Neural cell (in vitro differentiated cells): ENCODE data around the gene HPF1. TPM values are rescaled to one million over a fixed set of nuclear protein-coding genes. Genes with fewer than 3 reads are reported as not detected.

Experiments
- H2AFZ ChIP-seq: fragments of 200-600, 300-800 bp; sonication (generic), shearing (Covaris generic); 2 replicates; pipeline ENCODE4 v1.6.0; 2014; ENCODE audit warnings: low read depth, mild to moderate bottlenecking, antibody characterized with exemption, low read length, moderate library complexity
- H3F3A ChIP-seq: fragments of 200-600 bp; shearing (Covaris generic); 2 replicates; pipeline ENCODE4 v1.6.1; 2016; ENCODE audit warnings: mild to moderate bottlenecking, moderate library complexity, mixed read lengths, antibody characterized with exemption, low read length; ENCODE audit not compliant: insufficient read depth, poor library complexity, severe bottlenecking
- H3K27ac ChIP-seq: fragments of 200-600, 300-800 bp; sonication (generic), shearing (Covaris generic); 2 replicates; pipeline ENCODE4 v1.5.1; 2014; ENCODE audit warnings: mild to moderate bottlenecking, low read length, moderate library complexity
- H3K27me3 ChIP-seq: fragments of 300-800, 200-600 bp; sonication (generic), shearing (Covaris generic); 2 replicates; pipeline ENCODE4 v1.6.0; 2014; ENCODE audit warnings: mild to moderate bottlenecking, low read depth, low read length, moderate library complexity; ENCODE audit not compliant: insufficient read depth
- H3K36me3 ChIP-seq: fragments of 300-800, 200-600 bp; sonication (generic), shearing (Covaris generic); 2 replicates; pipeline ENCODE4 v1.5.1; 2014; ENCODE audit warnings: mild to moderate bottlenecking, antibody characterized with exemption, low read length, moderate library complexity; ENCODE audit not compliant: insufficient read depth
- H3K4me2 ChIP-seq: fragments of 300-800, 200-600 bp; sonication (generic), shearing (Covaris generic); 2 replicates; pipeline ENCODE4 v1.6.0; 2014; ENCODE audit warnings: mild to moderate bottlenecking, low read length
- H3K4me3 ChIP-seq: fragments of 300-800, 200-600 bp; sonication (generic), shearing (Covaris generic); 2 replicates; pipeline ENCODE4 v1.5.1; 2014; ENCODE audit warnings: mild to moderate bottlenecking, low read length, moderate library complexity
- H3K79me2 ChIP-seq: fragments of 200-600 bp; shearing (Covaris generic); replicated peaks from 2 replicates; pipeline ENCODE4 v1.6.0; 2014; ENCODE audit warnings: mild to moderate bottlenecking, low read length, moderate library complexity; ENCODE audit not compliant: insufficient read depth
- H3K9ac ChIP-seq: fragments of 300-800, 200-600 bp; sonication (generic), shearing (Covaris generic); 2 replicates; pipeline ENCODE4 v1.6.1; 2016; ENCODE audit warnings: mild to moderate bottlenecking, low read length, mixed read lengths
- H3K9me2 ChIP-seq: fragments of 200-600 bp; shearing (Covaris generic); 2 replicates; pipeline ENCODE4 v1.6.1; 2016; ENCODE audit warnings: mild to moderate bottlenecking, low read length, mixed read lengths; ENCODE audit not compliant: insufficient read depth
- H3K9me3 ChIP-seq: fragments of 200-600, 300-800 bp; sonication (generic), shearing (Covaris generic); 2 replicates; pipeline ENCODE4 v1.6.1; 2016; ENCODE audit warnings: mild to moderate bottlenecking, mixed run types, low read length, moderate library complexity, mixed read lengths
- H4K20me1 ChIP-seq: fragments of 200-600 bp; shearing (Covaris generic); 2 replicates; pipeline ENCODE4 v1.6.1; 2016; ENCODE audit warnings: mild to moderate bottlenecking, mixed run types; ENCODE audit not compliant: insufficient read depth
- CTCF ChIP-seq: fragments of 450-650 bp; IDR thresholded peaks from 2 replicates; pipeline ENCODE4 v1.5.1; 2014; ENCODE audit warnings: antibody characterized with exemption, mild to moderate bottlenecking, moderate library complexity; ENCODE audit not compliant: poor library complexity, severe bottlenecking
- EP300 ChIP-seq: fragments of 450-650 bp; conservative IDR thresholded peaks from 2 replicates; pipeline ENCODE4 v1.6.1; 2014; ENCODE audit warnings: antibody characterized with exemption, mild to moderate bottlenecking, moderate library complexity; ENCODE audit not compliant: poor library complexity, severe bottlenecking
- EZH2 ChIP-seq: fragments of 200-600, 300-800 bp; shearing (Covaris generic), sonication (generic); IDR thresholded peaks from 2 replicates; pipeline ENCODE4 v1.6.1; 2014; ENCODE audit warnings: antibody characterized with exemption, low read length, borderline replicate concordance, mild to moderate bottlenecking; ENCODE audit not compliant: insufficient read depth, poor library complexity, severe bottlenecking
- MXI1 ChIP-seq: fragments of 450-650 bp; conservative IDR thresholded peaks from 2 replicates; pipeline ENCODE4 v1.6.1; 2014; ENCODE audit warnings: antibody characterized with exemption, mild to moderate bottlenecking; ENCODE audit not compliant: poor library complexity, severe bottlenecking
- POLR2AphosphoS5 ChIP-seq: IDR thresholded peaks from 2 replicates; pipeline ENCODE4 v1.6.1; 2012
- RAD21 ChIP-seq: fragments of 450-650 bp; conservative IDR thresholded peaks from 2 replicates; pipeline ENCODE4 v1.6.1; 2014; ENCODE audit warnings: antibody characterized with exemption, mild to moderate bottlenecking, moderate library complexity
- REST ChIP-seq: IDR thresholded peaks from 2 replicates; pipeline ENCODE4 v1.6.1; 2012; ENCODE audit warnings: borderline replicate concordance
- SMC3 ChIP-seq: fragments of 450-650 bp; conservative IDR thresholded peaks from 2 replicates; pipeline ENCODE4 v1.6.1; 2014; ENCODE audit warnings: antibody characterized with exemption, mild to moderate bottlenecking, moderate library complexity; ENCODE audit not compliant: poor library complexity
- TAF1 ChIP-seq: IDR thresholded peaks from 2 replicates; pipeline ENCODE4 v1.6.1; 2012; ENCODE audit warnings: low read depth
- polyA plus RNA-seq: library from polyadenylated mRNA; depleted of rRNA; stranded (reverse); fragments of >200 nt; gene quantifications from 2 replicates; pipeline ENCODE4 v1.2.3, GENCODE V29; 2014

The HPF1 gene
- polyA plus RNA-seq, 1 donor from 2014 or later: 143 TPM

- no peak overlapping the region for H2AFZ ChIP-seq
- H4K20me1 ChIP-seq: no peaks in the 10 kb centered on the region
- H3K4me2 ChIP-seq: no peak overlapping the region
- TF ChIP-seq MXI1 (no peak), CTCF (no peak), POLR2AphosphoS5 (no peak), REST (no peak), TAF1 (no peak), SMC3 (no peak), EZH2 (no peak), RAD21 (no peak)
- no peaks in the 10 kb centered on the region for H3K9me3 ChIP-seq
- no peaks in the 10 kb centered on the region for H3K27me3 ChIP-seq
- no peaks in the 10 kb centered on the region for H3K79me2 ChIP-seq
- H3F3A ChIP-seq: no peaks in the 10 kb centered on the region
- H3K9ac ChIP-seq: no peak overlapping the region
- no peaks in the 10 kb centered on the region for H3K36me3 ChIP-seq
- no peak overlapping the region for H3K4me3 ChIP-seq
- no peaks in the 10 kb centered on the region for H3K9me2 ChIP-seq
- H3K27ac ChIP-seq: no peak overlapping the region
Observed at GRCh38 chr4:169761846-169762245, 4.1 kb upstream of the HPF1 start.

GRCh38 chr4:169758401-169758962 is 738 bp upstream of the HPF1 start:
- TF ChIP-seq TAF1 (no peak), EZH2 (no peak), MXI1 (no peak), REST (no peak), RAD21 (no peak), CTCF (no peak), EP300 (no peak)
- Histone ChIP-seq H3K27ac (peak overlapping the region; percentile 60), H3K79me2 (peaks cover 15% of the 10 kb centered on the region), H3K4me2 (no peak overlapping the region), H3K9me2 (no peaks in the 10 kb centered on the region), H3K4me3 (peak overlapping the region; percentile 96), H3K36me3 (no peaks in the 10 kb centered on the region), H3K9me3 (no peaks in the 10 kb centered on the region), H4K20me1 (no peaks in the 10 kb centered on the region), H3F3A (no peaks in the 10 kb centered on the region), H3K9ac (peak overlapping the region; percentile 77), H2AFZ (peak overlapping the region; percentile 61), H3K27me3 (no peaks in the 10 kb centered on the region)
